ENCODE data around the gene GLIPR1.
"Not testable (repeated sequence)": the region's sequence is repeated elsewhere in the genome, so short reads cannot be mapped to it uniquely, and the experiment has no call there.

- not testable (repeated sequence) for TF ChIP-seq CTCF (IDR thresholded peaks at IDR 0.05; ENCODE audit: low read depth, low read length); POLR2A (IDR thresholded peaks at IDR 0.05; ENCODE audit: extremely low read depth, insufficient read length); MAX (IDR thresholded peaks at IDR 0.05; ENCODE audit: low read depth, low read length)
Measured at GRCh38 chr12:75457866-75458265, 22.7 kb upstream of the GLIPR1 start.
